Kidney epithelial cell (primary cell): ENCODE data around the gene RPF1. TPM values are rescaled to one million over a fixed set of nuclear protein-coding genes. Genes with fewer than 3 reads are reported as not detected.

Experiments
- DNase-seq: peaks from one replicate; pipeline ENCODE4 v3.0.0-alpha.2; 2010; ENCODE audit warnings: low read depth
- H3K27me3 ChIP-seq: 2 replicates; pipeline ENCODE4 v1.6.0; 2011; ENCODE audit warnings: low read length; ENCODE audit not compliant: control insufficient read depth, insufficient read depth
- H3K36me3 ChIP-seq: 2 replicates; pipeline ENCODE4 v1.5.1; 2011; ENCODE audit warnings: low read length; ENCODE audit not compliant: control insufficient read depth, insufficient read depth
- H3K4me3 ChIP-seq: 2 replicates; pipeline ENCODE4 v1.5.1; 2011; ENCODE audit warnings: low read depth, mild to moderate bottlenecking, control low read depth, low read length
- CTCF ChIP-seq: IDR thresholded peaks from 2 replicates; pipeline ENCODE4 v1.5.1; 2011; ENCODE audit warnings: mild to moderate bottlenecking, moderate library complexity, low read length, control low read depth, inconsistent platforms; ENCODE audit not compliant: insufficient read depth, poor library complexity, severe bottlenecking
- total RNA-seq: library from RNA; depleted of rRNA; stranded (reverse); fragments of >200 nt; gene quantifications from 2 replicates; pipeline ENCODE4 v1.2.3, GENCODE V29; 2015

Gene RPF1
- total RNA-seq, 1 donor from 2014 or later, result 65.4 TPM

- Histone ChIP-seq H3K27me3 (no peaks in the 10 kb centered on the region), H3K4me3 (no peak overlapping the region), H3K36me3 (no peaks in the 10 kb centered on the region)
- no peak for DNase-seq
- TF ChIP-seq CTCF, result no peak
These were observed 16.9 kb upstream of the RPF1 start for GRCh38 chr1:84462118-84462517.

GRCh38 chr1:84467298-84467697 is 11.8 kb upstream of the RPF1 start:
- Histone ChIP-seq H3K36me3 (no peaks in the 10 kb centered on the region), H3K4me3 (no peak overlapping the region), H3K27me3 (no peaks in the 10 kb centered on the region)
- no peak for TF ChIP-seq CTCF
- no peak for DNase-seq

- DNase-seq, result no peak
- no peak for TF ChIP-seq CTCF
- no peaks in the 10 kb centered on the region for H3K36me3 ChIP-seq
- H3K27me3 ChIP-seq, result no peaks in the 10 kb centered on the region
- H3K4me3 ChIP-seq, result no peak overlapping the region
These were observed 2.8 kb upstream of the RPF1 start for GRCh38 chr1:84476225-84476624.

- DNase-seq, result no peak
- no peaks in the 10 kb centered on the region for H3K36me3 ChIP-seq
- TF ChIP-seq CTCF, result no peak
- peak overlapping the region; percentile 85 for H3K4me3 ChIP-seq
- no peaks in the 10 kb centered on the region for H3K27me3 ChIP-seq
These were observed 932 bp downstream of the RPF1 start for GRCh38 chr1:84479998-84480397.

GRCh38 chr1:84480650-84481049 is 1.6 kb downstream of the RPF1 start:
- Histone ChIP-seq H3K4me3 (no peak overlapping the region), H3K36me3 (no peaks in the 10 kb centered on the region), H3K27me3 (no peaks in the 10 kb centered on the region)
- no peak for DNase-seq
- TF ChIP-seq CTCF, result no peak

GRCh38 chr1:84481317-84481716 is 2.3 kb downstream of the RPF1 start:
- TF ChIP-seq CTCF, result no peak
- Histone ChIP-seq H3K36me3 (no peaks in the 10 kb centered on the region), H3K4me3 (no peak overlapping the region), H3K27me3 (no peaks in the 10 kb centered on the region)
- no peak for DNase-seq
